Measurements from ENCODE around the gene CTPS1. TPM values are rescaled to one million over a fixed set of nuclear protein-coding genes. Genes with fewer than 3 reads are reported as not detected.
A peak's percentile ranks its signal among the peaks of the same experiment; 100 is the strongest.

Gene CTPS1
- total and polyA plus RNA-seq, 2 experiments from 2014 or later, result 18.7 to 38.0 TPM

DNA sequence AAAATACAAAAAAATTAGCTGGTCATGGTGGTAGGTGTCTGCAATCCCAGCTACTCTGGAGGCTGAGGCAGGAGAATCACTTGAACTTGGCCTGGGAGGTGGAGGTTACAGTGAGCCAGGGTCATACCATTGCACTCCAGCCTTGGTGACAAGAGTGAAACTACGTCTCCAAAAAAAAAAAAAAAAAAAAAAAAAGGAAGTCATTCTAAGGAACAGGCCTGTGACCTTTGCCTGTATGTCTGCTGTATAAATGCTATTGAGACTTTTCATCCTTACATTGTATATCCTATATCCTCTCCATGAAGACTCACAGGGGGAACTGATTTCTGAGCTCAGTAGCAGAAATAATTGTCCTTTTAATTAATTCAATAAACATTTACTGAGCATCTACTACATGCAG lies 7.5 kb upstream of the CTPS1 start:
- Histone ChIP-seq H3K36me3 (no peaks in the 10 kb centered on the region), H3K27ac (no peak overlapping the region), H3K4me1 (ENCODE audit: low read depth) (no peaks in the 10 kb centered on the region), H3K4me3 (no peak overlapping the region), H3K9me3 (ENCODE audit: low read depth) (no peaks in the 10 kb centered on the region), H3K27me3 (no peaks in the 10 kb centered on the region)
- TF ChIP-seq, protein P1, sequence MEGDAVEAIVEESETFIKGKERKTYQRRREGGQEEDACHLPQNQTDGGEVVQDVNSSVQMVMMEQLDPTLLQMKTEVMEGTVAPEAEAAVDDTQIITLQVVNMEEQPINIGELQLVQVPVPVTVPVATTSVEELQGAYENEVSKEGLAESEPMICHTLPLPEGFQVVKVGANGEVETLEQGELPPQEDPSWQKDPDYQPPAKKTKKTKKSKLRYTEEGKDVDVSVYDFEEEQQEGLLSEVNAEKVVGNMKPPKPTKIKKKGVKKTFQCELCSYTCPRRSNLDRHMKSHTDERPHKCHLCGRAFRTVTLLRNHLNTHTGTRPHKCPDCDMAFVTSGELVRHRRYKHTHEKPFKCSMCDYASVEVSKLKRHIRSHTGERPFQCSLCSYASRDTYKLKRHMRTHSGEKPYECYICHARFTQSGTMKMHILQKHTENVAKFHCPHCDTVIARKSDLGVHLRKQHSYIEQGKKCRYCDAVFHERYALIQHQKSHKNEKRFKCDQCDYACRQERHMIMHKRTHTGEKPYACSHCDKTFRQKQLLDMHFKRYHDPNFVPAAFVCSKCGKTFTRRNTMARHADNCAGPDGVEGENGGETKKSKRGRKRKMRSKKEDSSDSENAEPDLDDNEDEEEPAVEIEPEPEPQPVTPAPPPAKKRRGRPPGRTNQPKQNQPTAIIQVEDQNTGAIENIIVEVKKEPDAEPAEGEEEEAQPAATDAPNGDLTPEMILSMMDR (IDR thresholded peaks at IDR 0.05; ENCODE audit: low read depth, low read length), result no peak
- DNase-seq (ENCODE audit: low read depth in 1 of 2, low spot score in 1 of 2), result no peak

DNA sequence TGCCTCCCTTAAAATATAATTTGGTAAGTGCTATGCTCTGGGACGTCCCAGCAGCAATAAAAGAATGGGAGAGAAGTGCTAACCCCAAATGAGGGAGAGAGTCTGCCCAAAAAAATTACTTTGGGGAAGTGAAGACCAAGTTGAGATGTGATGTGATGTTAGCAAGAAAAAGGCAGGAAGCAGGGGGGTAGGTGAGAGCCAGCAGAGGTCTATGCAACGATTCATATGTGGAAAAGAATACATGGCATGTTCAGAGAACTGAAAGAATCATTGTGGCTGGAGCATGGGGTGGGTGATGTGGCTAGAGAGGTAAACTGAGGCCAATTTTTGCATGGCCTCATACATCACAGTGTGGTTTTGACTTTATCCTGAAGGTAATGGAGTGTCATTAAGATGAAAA lies 5.6 kb upstream of the CTPS1 start:
- DNase-seq (ENCODE audit: low read depth in 1 of 2, low spot score in 1 of 2), result no peak
- Histone ChIP-seq H3K9me3 (ENCODE audit: low read depth) (no peaks in the 10 kb centered on the region), H3K4me3 (no peak overlapping the region), H3K36me3 (no peaks in the 10 kb centered on the region), H3K4me1 (ENCODE audit: low read depth) (no peaks in the 10 kb centered on the region), H3K27me3 (no peaks in the 10 kb centered on the region), H3K27ac (no peak overlapping the region)
- TF ChIP-seq, protein P1 (IDR thresholded peaks at IDR 0.05; ENCODE audit: low read depth, low read length), result no peak

DNA sequence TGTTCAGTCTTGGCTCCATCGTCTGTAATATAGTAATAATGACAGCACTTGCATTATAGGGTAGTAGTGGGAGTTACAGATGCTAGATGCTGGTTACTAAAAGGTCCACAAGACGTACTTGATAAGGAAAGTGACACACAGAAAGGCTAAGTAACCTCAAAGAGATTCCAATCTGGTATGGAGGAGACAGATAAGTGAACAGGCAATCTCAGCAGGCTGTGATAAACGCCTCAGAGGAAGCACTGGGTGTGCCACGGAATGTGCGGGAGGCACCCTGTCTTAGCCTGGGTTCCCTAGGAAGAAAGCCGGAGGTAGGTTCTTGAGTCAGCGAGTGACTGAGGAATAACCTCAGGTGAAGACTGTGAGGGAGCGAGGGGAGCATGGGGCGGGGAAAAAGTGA lies 4.6 kb upstream of the CTPS1 start:
- no peak overlapping the region for H3K4me3 ChIP-seq
- DNase-seq (ENCODE audit: low read depth in 1 of 2, low spot score in 1 of 2), result no peak

DNA sequence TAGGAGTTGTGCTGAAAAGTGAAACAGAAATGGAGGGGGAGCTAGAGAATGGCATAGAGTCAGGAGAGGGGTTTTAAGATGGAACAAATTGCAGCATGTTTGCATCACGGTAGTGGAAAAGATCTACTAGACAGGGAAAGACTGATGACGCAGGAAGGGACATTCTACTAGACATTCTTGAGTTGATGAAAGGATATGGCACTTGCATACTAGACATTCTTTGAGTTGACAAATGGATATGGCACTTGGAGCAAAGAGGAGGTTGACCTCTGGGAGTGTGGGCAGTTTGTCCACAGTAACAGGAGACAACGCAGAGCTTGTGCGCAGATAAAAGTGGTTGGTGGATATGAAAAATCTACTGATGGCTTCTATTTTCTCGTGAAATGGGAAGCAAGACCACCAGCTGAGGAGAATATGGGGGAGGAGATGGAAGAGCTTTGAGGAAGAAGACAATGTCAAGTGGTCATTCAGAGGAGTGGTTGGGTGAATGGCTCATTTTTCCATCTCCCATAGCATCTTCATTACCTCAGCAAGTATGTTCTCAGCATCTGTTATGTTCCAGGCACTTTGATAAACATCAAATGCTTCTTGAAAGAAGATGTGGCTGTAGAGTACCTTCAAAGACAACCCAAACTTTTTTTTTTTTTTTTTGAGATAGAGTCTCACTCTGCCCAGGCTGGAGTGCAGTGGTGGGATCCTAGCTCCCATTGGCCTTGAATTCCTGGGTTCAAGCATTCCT lies 2.4 kb upstream of the CTPS1 start:
- no peak overlapping the region for H3K4me3 ChIP-seq
- H3K9me3 ChIP-seq (ENCODE audit: low read depth), result no peaks in the 10 kb centered on the region
- H3K27me3 ChIP-seq, result no peaks in the 10 kb centered on the region
- peaks cover 9% of the 10 kb centered on the region for H3K4me1 ChIP-seq (ENCODE audit: low read depth)
- no peaks in the 10 kb centered on the region for H3K36me3 ChIP-seq
- peak; percentile 53 to 76 for DNase-seq (ENCODE audit: low read depth in 1 of 2, low spot score in 1 of 2)
- TF ChIP-seq, protein P1 (IDR thresholded peaks at IDR 0.05; ENCODE audit: low read depth, low read length), result no peak
- no peak overlapping the region for H3K27ac ChIP-seq

More for the DNA sequence above, 4.6 kb upstream of the CTPS1 start:
- no peaks in the 10 kb centered on the region for H3K4me1 ChIP-seq (ENCODE audit: low read depth)
- no peaks in the 10 kb centered on the region for H3K36me3 ChIP-seq
- H3K27ac ChIP-seq, result no peak overlapping the region
- no peaks in the 10 kb centered on the region for H3K9me3 ChIP-seq (ENCODE audit: low read depth)
- TF ChIP-seq, protein P1 (IDR thresholded peaks at IDR 0.05; ENCODE audit: low read depth, low read length), result no peak
- H3K27me3 ChIP-seq, result no peaks in the 10 kb centered on the region

DNA sequence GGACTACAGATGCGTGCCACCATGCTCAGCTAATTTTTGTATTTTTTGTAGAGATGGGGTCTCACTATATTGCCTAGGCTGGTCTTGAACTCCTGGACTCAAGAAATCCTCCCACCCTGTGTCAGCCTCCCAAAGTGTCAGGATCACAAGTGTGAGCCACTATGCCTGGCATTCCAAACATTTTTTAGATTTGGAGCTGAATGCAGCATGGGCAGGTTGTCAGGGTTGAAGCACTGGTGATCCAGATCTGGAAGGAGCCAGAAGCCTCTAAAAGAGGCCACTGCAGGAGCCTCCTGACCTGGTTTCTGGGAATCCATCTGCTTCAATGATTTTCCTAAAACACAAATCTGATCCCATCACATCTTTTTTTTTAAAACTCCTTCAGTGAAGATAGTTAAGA lies 1.8 kb upstream of the CTPS1 start:
- no peaks in the 10 kb centered on the region for H3K27me3 ChIP-seq
- TF ChIP-seq, protein P1 (IDR thresholded peaks at IDR 0.05; ENCODE audit: low read depth, low read length), result no peak
- H3K27ac ChIP-seq, result no peak overlapping the region
- no peak overlapping the region for H3K4me3 ChIP-seq
- peak; percentile 35 to 37 for DNase-seq (ENCODE audit: low read depth in 1 of 2, low spot score in 1 of 2)
- peaks cover 10% of the 10 kb centered on the region for H3K4me1 ChIP-seq (ENCODE audit: low read depth)
- no peaks in the 10 kb centered on the region for H3K36me3 ChIP-seq
- no peaks in the 10 kb centered on the region for H3K9me3 ChIP-seq (ENCODE audit: low read depth)

Data from cardiac muscle cell (in vitro differentiated cells and primary cell).